SK-N-SH (cell line): Measurements from ENCODE around the gene ROMO1. TPM values are rescaled to one million over a fixed set of nuclear protein-coding genes. Genes with fewer than 3 reads are reported as not detected.

Experiments used
- CTCF ChIA-PET: fragments of 300-600, 350-600 bp; formaldehyde crosslinking; extraction: SDS; loops from one replicate; lab custom pipeline; 2021; lab: Yijun Ruan, JAX
- POLR2A ChIA-PET: fragments of 350-600 bp; sonication (Branson Sonifier 250); formaldehyde crosslinking; extraction: SDS; loops from one replicate; lab custom pipeline; 2020; ENCODE audit warnings: antibody characterized with exemption, inconsistent platforms; lab: Yijun Ruan, JAX
- DNase-seq: peaks from one replicate; pipeline ENCODE4 v3.0.0; 2012
- H2AFZ ChIP-seq: fragments of 200-600 bp; sonication (generic); 2 replicates; pipeline ENCODE4 v1.8.1; 2016; ENCODE audit warnings: antibody characterized with exemption, mild to moderate bottlenecking, low read depth
- H3F3A ChIP-seq: fragments of 200-600 bp; sonication (generic); replicated peaks from 2 replicates; pipeline ENCODE3; 2016; ENCODE audit warnings: antibody characterized with exemption, mild to moderate bottlenecking; ENCODE audit not compliant: insufficient read depth
- H3K27ac ChIP-seq, 2 experiments: fragments of 200-500 bp in 1 of 2; fragments of 200-600 bp in 1 of 2; sonication (Bioruptor generic) in 1 of 2; sonication (generic), shearing (Covaris generic) in 1 of 2; 2 replicates each; pipeline versions ENCODE4 v1.5.1 to v1.6.1; 2014 to 2016; ENCODE audit warnings: low read depth in 2 of 2, inconsistent platforms in 1 of 2, low read length in 1 of 2, mild to moderate bottlenecking in 1 of 2, mixed read lengths in 1 of 2
- H3K27me3 ChIP-seq: fragments of 200-600 bp; sonication (generic), shearing (Covaris generic); 2 replicates; pipeline ENCODE4 v1.6.1; 2016; ENCODE audit warnings: mixed run types; ENCODE audit not compliant: insufficient read depth
- H3K36me3 ChIP-seq, 2 experiments: fragments of 200-500 bp in 1 of 2; fragments of 200-600 bp in 1 of 2; sonication (Bioruptor generic) in 1 of 2; sonication (generic) in 1 of 2; replicated peaks in 1 of 2; 2 replicates each; pipeline versions ENCODE3 to v1.5.1; 2014 to 2016; ENCODE audit warnings: low read length in 1 of 2, mild to moderate bottlenecking in 1 of 2; ENCODE audit not compliant: insufficient read depth in 2 of 2, control insufficient read depth in 1 of 2
- H3K4me1 ChIP-seq, 2 experiments: fragments of 200-500 bp in 1 of 2; fragments of 200-600 bp in 1 of 2; sonication (Bioruptor generic) in 1 of 2; sonication (generic), shearing (Covaris generic) in 1 of 2; 2 replicates each; pipeline versions ENCODE4 v1.5.1 to v1.6.1; 2014 to 2016; ENCODE audit warnings: low read depth in 1 of 2, low read length in 1 of 2, mixed run types in 1 of 2; ENCODE audit not compliant: insufficient read depth in 2 of 2, control insufficient read depth in 1 of 2
- H3K4me2 ChIP-seq: fragments of 200-600 bp; sonication (generic), shearing (Covaris generic); 2 replicates; pipeline ENCODE4 v1.6.1; 2017; ENCODE audit warnings: mixed run types
- H3K4me3 ChIP-seq, 2 experiments: fragments of 200-500 bp in 1 of 2; fragments of 200-600 bp in 1 of 2; sonication (Bioruptor generic) in 1 of 2; sonication (generic), shearing (Covaris generic) in 1 of 2; 2 replicates each; pipeline versions ENCODE4 v1.5.1 to v1.8.1; 2014 to 2016; ENCODE audit warnings: low read depth in 2 of 2, inconsistent platforms in 1 of 2, low read length in 1 of 2, mild to moderate bottlenecking in 1 of 2, mixed read lengths in 1 of 2, moderate library complexity in 1 of 2
- H3K79me2 ChIP-seq: fragments of 200-600 bp; sonication (generic); 2 replicates; pipeline ENCODE4 v1.8.1; 2017; ENCODE audit warnings: mild to moderate bottlenecking; ENCODE audit not compliant: insufficient read depth
- H3K9ac ChIP-seq: fragments of 200-600 bp; sonication (generic); 2 replicates; pipeline ENCODE4 v1.6.1; 2017; ENCODE audit warnings: mixed run types
- H3K9me2 ChIP-seq: fragments of 200-600 bp; sonication (generic); 2 replicates; pipeline ENCODE4 v1.6.1; 2017; ENCODE audit warnings: mixed run types
- H3K9me3 ChIP-seq: fragments of 200-600 bp; sonication (generic); 2 replicates; pipeline ENCODE4 v1.6.1; 2017; ENCODE audit warnings: mixed run types, mild to moderate bottlenecking, moderate library complexity
- H4K20me1 ChIP-seq: fragments of 200-600 bp; sonication (generic); 2 replicates; pipeline ENCODE4 v1.6.1; 2017; ENCODE audit warnings: mild to moderate bottlenecking, mixed run types; ENCODE audit not compliant: insufficient read depth
- CHD2 ChIP-seq: fragments of 150-350 bp; IDR thresholded peaks from 2 replicates; pipeline ENCODE4 v1.6.1; 2018; ENCODE audit warnings: low read length; ENCODE audit not compliant: partially characterized antibody
- EP300 ChIP-seq, 2 experiments: IDR thresholded peaks; 2 replicates each; pipeline versions ENCODE4 v1.4.0 to v1.6.1; 2012; ENCODE audit warnings: borderline replicate concordance in 1 of 2, low read depth in 1 of 2, low read length in 1 of 2
- EZH2phosphoT487 ChIP-seq: fragments of 200-600 bp; sonication (generic); IDR thresholded peaks from 2 replicates; pipeline ENCODE4 v1.6.1; 2017; ENCODE audit warnings: low read depth, mixed run types, mild to moderate bottlenecking, antibody characterized with exemption, moderate library complexity, borderline replicate concordance
- FOXJ3 ChIP-seq: sonication (generic); formaldehyde crosslinking; IDR thresholded peaks from 2 replicates; pipeline ENCODE4 v1.5.1; 2020; ENCODE audit warnings: mild to moderate bottlenecking, missing genetic modification reagents
- GABPA ChIP-seq: IDR thresholded peaks from 2 replicates; pipeline ENCODE4 v1.4.0; 2012; ENCODE audit warnings: low read depth, mild to moderate bottlenecking
- IRF3 ChIP-seq: fragments of 150-350 bp; IDR thresholded peaks from 2 replicates; pipeline ENCODE4 v1.6.1; 2016; ENCODE audit warnings: mild to moderate bottlenecking, low read depth, low read length
- JUND ChIP-seq: IDR thresholded peaks from 2 replicates; pipeline ENCODE4 v1.4.0; 2012
- NFIC ChIP-seq: IDR thresholded peaks from 2 replicates; pipeline ENCODE4 v1.4.0; 2012; ENCODE audit warnings: borderline replicate concordance
- NRF1 ChIP-seq: IDR thresholded peaks from 2 replicates; pipeline ENCODE4 v1.6.1; 2012; ENCODE audit warnings: low read depth, mild to moderate bottlenecking, low read length
- POLR2AphosphoS5 ChIP-seq: IDR thresholded peaks from 2 replicates; pipeline ENCODE4 v1.6.1; 2012; ENCODE audit warnings: low read depth, low read length
- RCOR1 ChIP-seq: fragments of 150-350 bp; IDR thresholded peaks from 2 replicates; pipeline ENCODE4 v1.6.1; 2017; ENCODE audit warnings: antibody characterized with exemption, low read length
- RXRA ChIP-seq: IDR thresholded peaks from 2 replicates; pipeline ENCODE4 v1.4.0; 2012; ENCODE audit warnings: low read depth, mild to moderate bottlenecking, borderline replicate concordance
- SMC3 ChIP-seq: IDR thresholded peaks from 2 replicates; pipeline ENCODE4 v1.6.1; 2012; ENCODE audit warnings: low read depth, low read length, improper control_type of control experiment
- USF2 ChIP-seq: fragments of 150-350 bp; IDR thresholded peaks from 2 replicates; pipeline ENCODE4 v1.6.1; 2017; ENCODE audit warnings: antibody characterized with exemption, low read length, low read depth, borderline replicate concordance
- YY1 ChIP-seq: IDR thresholded peaks from 2 replicates; pipeline ENCODE4 v1.4.0; 2012; ENCODE audit warnings: low read depth, mild to moderate bottlenecking
- WGBS: methylation state at CpG from one replicate; pipeline ENCODE4 v1.1.6; 2017; ENCODE audit warnings: low lambda C conversion rate; 5-methylcytosine and 5-hydroxymethylcytosine counted together
- polyA plus RNA-seq, 3 experiments: library from polyadenylated mRNA; depleted of rRNA; stranded (reverse); fragments of >200 nt; gene quantifications; 2 replicates each; pipeline ENCODE4 v1.2.3, GENCODE V29; 2012
- TF ChIP-seq, protein P1 (sequence below): IDR thresholded peaks from 2 replicates; pipeline ENCODE4 v1.4.0; 2012; ENCODE audit warnings: low read depth
- TF ChIP-seq, protein P2 (sequence below): IDR thresholded peaks from 2 replicates; pipeline ENCODE4 v1.6.1; 2012; ENCODE audit warnings: mild to moderate bottlenecking, low read depth, low read length, moderate library complexity
- TF ChIP-seq, protein P3 (sequence below): IDR thresholded peaks from 2 replicates; pipeline ENCODE4; 2012
- TF ChIP-seq, protein P4 (sequence below): IDR thresholded peaks from 2 replicates; pipeline ENCODE4 v1.4.0; 2012; ENCODE audit warnings: low read depth, borderline replicate concordance

ROMO1 gene
- polyA plus RNA-seq, 1 of the 3 experiments (the other 2 are of a cell fraction): 1,273 TPM

DNA sequence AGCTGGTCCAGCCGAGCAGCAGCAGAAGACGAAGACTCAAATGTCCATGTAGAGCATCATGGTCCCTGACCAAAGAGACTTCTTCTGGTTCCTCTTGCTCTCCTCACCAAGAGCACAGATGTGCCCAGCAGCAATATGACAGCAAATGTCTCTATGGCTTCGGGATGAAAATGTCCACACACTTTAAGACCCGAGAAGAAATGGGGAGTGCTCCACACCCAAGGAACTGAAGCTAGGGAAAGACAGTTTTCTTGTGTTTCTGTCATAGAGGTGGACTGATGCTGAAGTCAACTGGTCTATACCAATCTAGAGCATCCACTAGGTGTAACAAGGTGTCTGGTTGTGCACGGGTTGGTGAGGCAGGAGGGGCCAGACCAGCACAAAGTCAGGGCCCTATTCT lies 30.0 kb upstream of the ROMO1 start:
- no peak overlapping the region for H2AFZ ChIP-seq
- H4K20me1 ChIP-seq: no peaks in the 10 kb centered on the region; the same call in 1 of the 2 replicates
- 98% methylated on average over 5 of the region's 5 CpGs for WGBS
- peaks cover 33 to 40% of the 10 kb centered on the region in 2 experiments for H3K36me3 ChIP-seq
- no peaks in the 10 kb centered on the region for H3K27me3 ChIP-seq
- H3K9me2 ChIP-seq: no peaks in the 10 kb centered on the region
- peaks cover 6% of the 10 kb centered on the region for H3F3A ChIP-seq
- H3K27ac ChIP-seq: no peak overlapping the region
- no peak overlapping the region for H3K4me2 ChIP-seq
- no peak overlapping the region for H3K9ac ChIP-seq
- H3K79me2 ChIP-seq: peaks cover 6% of the 10 kb centered on the region
- no peaks in the 10 kb centered on the region for H3K9me3 ChIP-seq
- no peak overlapping the region for H3K4me3 ChIP-seq
- CTCF ChIA-PET: interaction anchor here (1.4 kb wide), 1 partner anchor 469 kb away, joined by 3 read pairs; no protein-coding TSS in a partner anchor
- POLR2A ChIA-PET: no interaction called here
- DNase-seq: no peak
- no peaks in the 10 kb centered on the region; a peak in 1 of 4 replicates for H3K4me1 ChIP-seq
- TF ChIP-seq IRF3: no peak
- no peak for TF ChIP-seq USF2
- no peak for TF ChIP-seq POLR2AphosphoS5

DNA sequence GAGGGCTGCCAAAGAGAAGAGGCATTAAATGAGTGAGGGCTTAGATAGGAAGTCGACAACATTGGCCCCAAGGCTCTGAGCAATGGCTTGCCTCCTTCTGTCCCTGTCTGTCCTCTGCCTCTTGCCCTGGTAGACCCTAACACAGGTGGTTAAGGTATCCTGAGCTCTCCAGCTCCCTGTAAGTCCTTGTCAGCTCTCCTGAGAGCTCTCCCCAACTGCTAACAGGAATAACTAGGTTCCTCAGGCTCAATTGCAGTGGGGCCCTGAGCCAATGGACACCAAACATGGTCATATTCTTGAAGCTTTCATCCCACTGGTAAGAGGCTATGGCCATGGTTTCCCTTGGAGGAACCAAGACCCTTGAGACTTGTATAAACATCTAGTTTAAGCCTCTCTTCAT lies 29.5 kb upstream of the ROMO1 start:
- ChIA-PET CTCF (interaction anchor here (0.6 to 1.4 kb wide), 2 partner anchors 285 to 469 kb away, joined by 3 read pairs; partner anchors contain the start of gene SCAND1), POLR2A (no interaction called here)
- Histone ChIP-seq H3K9me2 (no peaks in the 10 kb centered on the region), H3K4me1 (no peaks in the 10 kb centered on the region; a peak in 1 of 4 replicates), H3F3A (peaks cover 6% of the 10 kb centered on the region), H3K9me3 (no peaks in the 10 kb centered on the region), H3K27me3 (no peaks in the 10 kb centered on the region), H3K4me2 (no peak overlapping the region), H3K27ac (no peak overlapping the region), H4K20me1 (no peaks in the 10 kb centered on the region), H3K79me2 (peaks cover 1% of the 10 kb centered on the region; the same call in 1 of the 2 replicates), H2AFZ (no peak overlapping the region), H3K4me3 (no peak overlapping the region), H3K36me3 (peaks cover 37 to 45% of the 10 kb centered on the region in 2 experiments), H3K9ac (no peak overlapping the region)
- WGBS: 30% methylated on average over 1 of the region's 1 CpG
- no peak for DNase-seq
- TF ChIP-seq NRF1 (no peak), RCOR1 (no peak), FOXJ3 (CRISPR knock-in tag) (no peak), POLR2AphosphoS5 (no peak), JUND (no peak), RXRA (no peak), NFIC (no peak), EP300 (IDR thresholded peaks at IDR 0.05; ENCODE audit: borderline replicate concordance in 1 of 2, low read depth in 1 of 2, low read length in 1 of 2) (no peak), CHD2 (no peak), YY1 (no peak), EZH2phosphoT487 (no peak), SMC3 (no peak), GABPA (no peak)
- TF ChIP-seq, protein P1, sequence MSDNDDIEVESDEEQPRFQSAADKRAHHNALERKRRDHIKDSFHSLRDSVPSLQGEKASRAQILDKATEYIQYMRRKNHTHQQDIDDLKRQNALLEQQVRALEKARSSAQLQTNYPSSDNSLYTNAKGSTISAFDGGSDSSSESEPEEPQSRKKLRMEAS: no peak
- TF ChIP-seq, protein P2, sequence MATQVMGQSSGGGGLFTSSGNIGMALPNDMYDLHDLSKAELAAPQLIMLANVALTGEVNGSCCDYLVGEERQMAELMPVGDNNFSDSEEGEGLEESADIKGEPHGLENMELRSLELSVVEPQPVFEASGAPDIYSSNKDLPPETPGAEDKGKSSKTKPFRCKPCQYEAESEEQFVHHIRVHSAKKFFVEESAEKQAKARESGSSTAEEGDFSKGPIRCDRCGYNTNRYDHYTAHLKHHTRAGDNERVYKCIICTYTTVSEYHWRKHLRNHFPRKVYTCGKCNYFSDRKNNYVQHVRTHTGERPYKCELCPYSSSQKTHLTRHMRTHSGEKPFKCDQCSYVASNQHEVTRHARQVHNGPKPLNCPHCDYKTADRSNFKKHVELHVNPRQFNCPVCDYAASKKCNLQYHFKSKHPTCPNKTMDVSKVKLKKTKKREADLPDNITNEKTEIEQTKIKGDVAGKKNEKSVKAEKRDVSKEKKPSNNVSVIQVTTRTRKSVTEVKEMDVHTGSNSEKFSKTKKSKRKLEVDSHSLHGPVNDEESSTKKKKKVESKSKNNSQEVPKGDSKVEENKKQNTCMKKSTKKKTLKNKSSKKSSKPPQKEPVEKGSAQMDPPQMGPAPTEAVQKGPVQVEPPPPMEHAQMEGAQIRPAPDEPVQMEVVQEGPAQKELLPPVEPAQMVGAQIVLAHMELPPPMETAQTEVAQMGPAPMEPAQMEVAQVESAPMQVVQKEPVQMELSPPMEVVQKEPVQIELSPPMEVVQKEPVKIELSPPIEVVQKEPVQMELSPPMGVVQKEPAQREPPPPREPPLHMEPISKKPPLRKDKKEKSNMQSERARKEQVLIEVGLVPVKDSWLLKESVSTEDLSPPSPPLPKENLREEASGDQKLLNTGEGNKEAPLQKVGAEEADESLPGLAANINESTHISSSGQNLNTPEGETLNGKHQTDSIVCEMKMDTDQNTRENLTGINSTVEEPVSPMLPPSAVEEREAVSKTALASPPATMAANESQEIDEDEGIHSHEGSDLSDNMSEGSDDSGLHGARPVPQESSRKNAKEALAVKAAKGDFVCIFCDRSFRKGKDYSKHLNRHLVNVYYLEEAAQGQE: no peak
- TF ChIP-seq, protein P3, sequence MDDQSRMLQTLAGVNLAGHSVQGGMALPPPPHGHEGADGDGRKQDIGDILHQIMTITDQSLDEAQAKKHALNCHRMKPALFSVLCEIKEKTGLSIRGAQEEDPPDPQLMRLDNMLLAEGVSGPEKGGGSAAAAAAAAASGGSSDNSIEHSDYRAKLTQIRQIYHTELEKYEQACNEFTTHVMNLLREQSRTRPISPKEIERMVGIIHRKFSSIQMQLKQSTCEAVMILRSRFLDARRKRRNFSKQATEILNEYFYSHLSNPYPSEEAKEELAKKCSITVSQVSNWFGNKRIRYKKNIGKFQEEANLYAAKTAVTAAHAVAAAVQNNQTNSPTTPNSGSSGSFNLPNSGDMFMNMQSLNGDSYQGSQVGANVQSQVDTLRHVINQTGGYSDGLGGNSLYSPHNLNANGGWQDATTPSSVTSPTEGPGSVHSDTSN: no peak
- TF ChIP-seq, protein P4, sequence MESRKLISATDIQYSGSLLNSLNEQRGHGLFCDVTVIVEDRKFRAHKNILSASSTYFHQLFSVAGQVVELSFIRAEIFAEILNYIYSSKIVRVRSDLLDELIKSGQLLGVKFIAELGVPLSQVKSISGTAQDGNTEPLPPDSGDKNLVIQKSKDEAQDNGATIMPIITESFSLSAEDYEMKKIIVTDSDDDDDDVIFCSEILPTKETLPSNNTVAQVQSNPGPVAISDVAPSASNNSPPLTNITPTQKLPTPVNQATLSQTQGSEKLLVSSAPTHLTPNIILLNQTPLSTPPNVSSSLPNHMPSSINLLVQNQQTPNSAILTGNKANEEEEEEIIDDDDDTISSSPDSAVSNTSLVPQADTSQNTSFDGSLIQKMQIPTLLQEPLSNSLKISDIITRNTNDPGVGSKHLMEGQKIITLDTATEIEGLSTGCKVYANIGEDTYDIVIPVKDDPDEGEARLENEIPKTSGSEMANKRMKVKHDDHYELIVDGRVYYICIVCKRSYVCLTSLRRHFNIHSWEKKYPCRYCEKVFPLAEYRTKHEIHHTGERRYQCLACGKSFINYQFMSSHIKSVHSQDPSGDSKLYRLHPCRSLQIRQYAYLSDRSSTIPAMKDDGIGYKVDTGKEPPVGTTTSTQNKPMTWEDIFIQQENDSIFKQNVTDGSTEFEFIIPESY: no peak
